SK-N-SH (cell line): ENCODE data around the gene GPD2. TPM values are rescaled to one million over a fixed set of nuclear protein-coding genes. Genes with fewer than 3 reads are reported as not detected.

Experiments used
- CTCF ChIA-PET: fragments of 300-600, 350-600 bp; formaldehyde crosslinking; extraction: SDS; loops from one replicate; lab custom pipeline; 2021; lab: Yijun Ruan, JAX
- POLR2A ChIA-PET: fragments of 350-600 bp; sonication (Branson Sonifier 250); formaldehyde crosslinking; extraction: SDS; loops from one replicate; lab custom pipeline; 2020; ENCODE audit warnings: antibody characterized with exemption, inconsistent platforms; lab: Yijun Ruan, JAX
- DNase-seq: peaks from one replicate; pipeline ENCODE4 v3.0.0; 2012
- H2AFZ ChIP-seq: fragments of 200-600 bp; sonication (generic); 2 replicates; pipeline ENCODE4 v1.8.1; 2016; ENCODE audit warnings: antibody characterized with exemption, mild to moderate bottlenecking, low read depth
- H3F3A ChIP-seq: fragments of 200-600 bp; sonication (generic); replicated peaks from 2 replicates; pipeline ENCODE3; 2016; ENCODE audit warnings: antibody characterized with exemption, mild to moderate bottlenecking; ENCODE audit not compliant: insufficient read depth
- H3K27ac ChIP-seq, 2 experiments: fragments of 200-500 bp in 1 of 2; fragments of 200-600 bp in 1 of 2; sonication (Bioruptor generic) in 1 of 2; sonication (generic), shearing (Covaris generic) in 1 of 2; 2 replicates each; pipeline versions ENCODE4 v1.5.1 to v1.6.1; 2014 to 2016; ENCODE audit warnings: low read depth in 2 of 2, inconsistent platforms in 1 of 2, low read length in 1 of 2, mild to moderate bottlenecking in 1 of 2, mixed read lengths in 1 of 2
- H3K27me3 ChIP-seq: fragments of 200-600 bp; sonication (generic), shearing (Covaris generic); 2 replicates; pipeline ENCODE4 v1.6.1; 2016; ENCODE audit warnings: mixed run types; ENCODE audit not compliant: insufficient read depth
- H3K36me3 ChIP-seq, 2 experiments: fragments of 200-500 bp in 1 of 2; fragments of 200-600 bp in 1 of 2; sonication (Bioruptor generic) in 1 of 2; sonication (generic) in 1 of 2; replicated peaks in 1 of 2; 2 replicates each; pipeline versions ENCODE3 to v1.5.1; 2014 to 2016; ENCODE audit warnings: low read length in 1 of 2, mild to moderate bottlenecking in 1 of 2; ENCODE audit not compliant: insufficient read depth in 2 of 2, control insufficient read depth in 1 of 2
- H3K4me1 ChIP-seq, 2 experiments: fragments of 200-500 bp in 1 of 2; fragments of 200-600 bp in 1 of 2; sonication (Bioruptor generic) in 1 of 2; sonication (generic), shearing (Covaris generic) in 1 of 2; 2 replicates each; pipeline versions ENCODE4 v1.5.1 to v1.6.1; 2014 to 2016; ENCODE audit warnings: low read depth in 1 of 2, low read length in 1 of 2, mixed run types in 1 of 2; ENCODE audit not compliant: insufficient read depth in 2 of 2, control insufficient read depth in 1 of 2
- H3K4me2 ChIP-seq: fragments of 200-600 bp; sonication (generic), shearing (Covaris generic); 2 replicates; pipeline ENCODE4 v1.6.1; 2017; ENCODE audit warnings: mixed run types
- H3K4me3 ChIP-seq, 2 experiments: fragments of 200-500 bp in 1 of 2; fragments of 200-600 bp in 1 of 2; sonication (Bioruptor generic) in 1 of 2; sonication (generic), shearing (Covaris generic) in 1 of 2; 2 replicates each; pipeline versions ENCODE4 v1.5.1 to v1.8.1; 2014 to 2016; ENCODE audit warnings: low read depth in 2 of 2, inconsistent platforms in 1 of 2, low read length in 1 of 2, mild to moderate bottlenecking in 1 of 2, mixed read lengths in 1 of 2, moderate library complexity in 1 of 2
- H3K79me2 ChIP-seq: fragments of 200-600 bp; sonication (generic); 2 replicates; pipeline ENCODE4 v1.8.1; 2017; ENCODE audit warnings: mild to moderate bottlenecking; ENCODE audit not compliant: insufficient read depth
- H3K9ac ChIP-seq: fragments of 200-600 bp; sonication (generic); 2 replicates; pipeline ENCODE4 v1.6.1; 2017; ENCODE audit warnings: mixed run types
- H3K9me2 ChIP-seq: fragments of 200-600 bp; sonication (generic); 2 replicates; pipeline ENCODE4 v1.6.1; 2017; ENCODE audit warnings: mixed run types
- H3K9me3 ChIP-seq: fragments of 200-600 bp; sonication (generic); 2 replicates; pipeline ENCODE4 v1.6.1; 2017; ENCODE audit warnings: mixed run types, mild to moderate bottlenecking, moderate library complexity
- H4K20me1 ChIP-seq: fragments of 200-600 bp; sonication (generic); 2 replicates; pipeline ENCODE4 v1.6.1; 2017; ENCODE audit warnings: mild to moderate bottlenecking, mixed run types; ENCODE audit not compliant: insufficient read depth
- ELF1 ChIP-seq: IDR thresholded peaks from 2 replicates; pipeline ENCODE4 v1.4.0; 2012
- EZH2phosphoT487 ChIP-seq: fragments of 200-600 bp; sonication (generic); IDR thresholded peaks from 2 replicates; pipeline ENCODE4 v1.6.1; 2017; ENCODE audit warnings: low read depth, mixed run types, mild to moderate bottlenecking, antibody characterized with exemption, moderate library complexity, borderline replicate concordance
- FOXJ3 ChIP-seq: sonication (generic); formaldehyde crosslinking; IDR thresholded peaks from 2 replicates; pipeline ENCODE4 v1.5.1; 2020; ENCODE audit warnings: mild to moderate bottlenecking, missing genetic modification reagents
- FOXM1 ChIP-seq: IDR thresholded peaks from 2 replicates; pipeline ENCODE4 v1.4.0; 2012; ENCODE audit warnings: low read depth, mild to moderate bottlenecking
- GATA2 ChIP-seq: sonication (generic); formaldehyde crosslinking; IDR thresholded peaks from 2 replicates; pipeline ENCODE4 v1.5.0; 2020; ENCODE audit warnings: mild to moderate bottlenecking, missing genetic modification reagents
- IRF3 ChIP-seq: fragments of 150-350 bp; IDR thresholded peaks from 2 replicates; pipeline ENCODE4 v1.6.1; 2016; ENCODE audit warnings: mild to moderate bottlenecking, low read depth, low read length
- JUND ChIP-seq: IDR thresholded peaks from 2 replicates; pipeline ENCODE4 v1.4.0; 2012
- NFIC ChIP-seq: IDR thresholded peaks from 2 replicates; pipeline ENCODE4 v1.4.0; 2012; ENCODE audit warnings: borderline replicate concordance
- NRF1 ChIP-seq: IDR thresholded peaks from 2 replicates; pipeline ENCODE4 v1.6.1; 2012; ENCODE audit warnings: low read depth, mild to moderate bottlenecking, low read length
- POLR2AphosphoS5 ChIP-seq: IDR thresholded peaks from 2 replicates; pipeline ENCODE4 v1.6.1; 2012; ENCODE audit warnings: low read depth, low read length
- RFX5 ChIP-seq: IDR thresholded peaks from 2 replicates; pipeline ENCODE4 v1.6.1; 2012; ENCODE audit warnings: mild to moderate bottlenecking, improper control_type of control experiment, low read length
- RXRA ChIP-seq: IDR thresholded peaks from 2 replicates; pipeline ENCODE4 v1.4.0; 2012; ENCODE audit warnings: low read depth, mild to moderate bottlenecking, borderline replicate concordance
- SMC3 ChIP-seq: IDR thresholded peaks from 2 replicates; pipeline ENCODE4 v1.6.1; 2012; ENCODE audit warnings: low read depth, low read length, improper control_type of control experiment
- TAF1 ChIP-seq: IDR thresholded peaks from 2 replicates; pipeline ENCODE4 v1.6.1; 2012; ENCODE audit warnings: low read depth, mild to moderate bottlenecking, low read length, moderate library complexity, borderline replicate concordance
- TCF12 ChIP-seq: IDR thresholded peaks from 2 replicates; pipeline ENCODE4 v1.4.0; 2012
- USF1 ChIP-seq: IDR thresholded peaks from 2 replicates; pipeline ENCODE4 v1.4.0; 2012; ENCODE audit warnings: low read depth, borderline replicate concordance
- USF2 ChIP-seq: fragments of 150-350 bp; IDR thresholded peaks from 2 replicates; pipeline ENCODE4 v1.6.1; 2017; ENCODE audit warnings: antibody characterized with exemption, low read length, low read depth, borderline replicate concordance
- YY1 ChIP-seq: IDR thresholded peaks from 2 replicates; pipeline ENCODE4 v1.4.0; 2012; ENCODE audit warnings: low read depth, mild to moderate bottlenecking
- ZBTB33 ChIP-seq: IDR thresholded peaks from 2 replicates; pipeline ENCODE4 v1.4.0; 2012; ENCODE audit warnings: low read depth, borderline replicate concordance
- WGBS: methylation state at CpG from one replicate; pipeline ENCODE4 v1.1.6; 2017; ENCODE audit warnings: low lambda C conversion rate; 5-methylcytosine and 5-hydroxymethylcytosine counted together
- polyA plus RNA-seq, 3 experiments: library from polyadenylated mRNA; depleted of rRNA; stranded (reverse); fragments of >200 nt; gene quantifications; 2 replicates each; pipeline ENCODE4 v1.2.3, GENCODE V29; 2012

The GPD2 gene
- polyA plus RNA-seq, 1 of the 3 experiments (the other 2 are of a cell fraction), result 4.8 TPM

GRCh38 chr2:156598563-156598962 lies 162.4 kb downstream of the GPD2 start:
- no peak for DNase-seq
- Histone ChIP-seq H3K4me1 (no peaks in the 10 kb centered on the region), H3K27ac (no peak overlapping the region), H3K9me2 (no peaks in the 10 kb centered on the region), H3K27me3 (no peaks in the 10 kb centered on the region; the same call in 1 of the 2 replicates), H4K20me1 (no peaks in the 10 kb centered on the region), H3K4me2 (no peak overlapping the region), H2AFZ (no peak overlapping the region), H3K36me3 (no peaks in the 10 kb centered on the region), H3K9me3 (no peaks in the 10 kb centered on the region), H3F3A (no peaks in the 10 kb centered on the region), H3K79me2 (no peaks in the 10 kb centered on the region), H3K9ac (no peak overlapping the region), H3K4me3 (no peak overlapping the region)
- WGBS, result 0% methylated on average over 1 of the region's 1 CpG
- POLR2A ChIA-PET, result no interaction called here
- CTCF ChIA-PET, result interaction anchor here (0.5 to 2.0 kb wide), 3 partner anchors 9 to 930 kb away, joined by 3 to 9 read pairs (median 3); no protein-coding TSS in a partner anchor
- TF ChIP-seq USF1 (no peak), NRF1 (no peak), FOXJ3 (CRISPR knock-in tag) (no peak), NFIC (no peak), POLR2AphosphoS5 (no peak), YY1 (no peak), USF2 (no peak), SMC3 (no peak), GATA2 (CRISPR knock-in tag) (no peak), RXRA (no peak), ZBTB33 (no peak), JUND (no peak), RFX5 (no peak), TCF12 (no peak), FOXM1 (no peak), EZH2phosphoT487 (no peak), IRF3 (no peak), ELF1 (no peak), TAF1 (no peak)
